PC-3 (cell line): Measurements from ENCODE around the gene LBX1. TPM values are rescaled to one million over a fixed set of nuclear protein-coding genes. Genes with fewer than 3 reads are reported as not detected.

Source experiments
- ATAC-seq: fragments of 200-7000 bp; cut with Tn5 transposase; 2 replicates; pipeline ENCODE4 v1.9.1; 2020; ENCODE audit warnings: mild to moderate bottlenecking, moderate library complexity
- BruUV-seq: library from RNA; stranded (reverse); fragments of 400-500 nt; replicated peaks from 2 replicates; lab custom pipeline; 2021; lab: Mats Ljungman, UMichigan
- CTCF ChIA-PET: fragments of 300-600 bp; sonication (Branson Sonifier 250); formaldehyde crosslinking; loops from one replicate; lab custom pipeline; 2022; ENCODE audit warnings: antibody characterized with exemption; lab: Charles Lee
- POLR2A ChIA-PET: fragments of 300-600 bp; sonication (Branson Sonifier 250); formaldehyde crosslinking; loops from one replicate; lab custom pipeline; 2022; ENCODE audit warnings: antibody characterized with exemption; ENCODE audit not compliant: unreplicated experiment; lab: Charles Lee
- DNase-seq: peaks from one replicate; pipeline ENCODE4 v3.0.0-alpha.2; 2015
- H2AFZ ChIP-seq: fragments of 300-600 bp; sonication (generic); 2 replicates; pipeline ENCODE4 v1.6.0; 2016; ENCODE audit warnings: antibody characterized with exemption, low read length
- H3F3A ChIP-seq: fragments of 300-600 bp; sonication (generic); one replicate; pipeline ENCODE4 v1.6.0; 2017; ENCODE audit warnings: antibody characterized with exemption, low read length, control low read depth, mild to moderate bottlenecking; ENCODE audit not compliant: unreplicated experiment
- H3K27ac ChIP-seq: fragments of 300-600 bp; sonication (generic); 2 replicates; pipeline ENCODE4 v1.5.1; 2016; ENCODE audit warnings: mild to moderate bottlenecking, low read length
- H3K27me3 ChIP-seq: fragments of 300-600 bp; sonication (generic); 2 replicates; pipeline ENCODE4 v1.6.1; 2016; ENCODE audit warnings: low read length, mixed read lengths
- H3K36me3 ChIP-seq: fragments of 300-600 bp; sonication (generic); 2 replicates; pipeline ENCODE4 v1.6.1; 2016; ENCODE audit warnings: low read depth, mixed run types, low read length, mixed read lengths
- H3K4me1 ChIP-seq: fragments of 300-600 bp; sonication (generic); 2 replicates; pipeline ENCODE4 v1.5.1; 2016; ENCODE audit warnings: low read length; ENCODE audit not compliant: insufficient read depth
- H3K4me2 ChIP-seq: fragments of 300-600 bp; sonication (generic); 2 replicates; pipeline ENCODE4 v1.6.0; 2016; ENCODE audit warnings: low read length
- H3K4me3 ChIP-seq: fragments of 300-600 bp; sonication (generic); 2 replicates; pipeline ENCODE4 v1.5.1; 2016; ENCODE audit warnings: mild to moderate bottlenecking, low read length, mixed read lengths
- H3K79me2 ChIP-seq: fragments of 300-600 bp; sonication (generic); 2 replicates; pipeline ENCODE4 v1.6.1; 2017; ENCODE audit warnings: low read length, mixed read lengths
- H3K9ac ChIP-seq: fragments of 300-600 bp; sonication (generic); 2 replicates; pipeline ENCODE4 v1.6.0; 2016; ENCODE audit warnings: mild to moderate bottlenecking, low read length
- H3K9me2 ChIP-seq: fragments of 300-600 bp; sonication (generic); replicated peaks from 2 replicates; pipeline ENCODE4 v1.6.1; 2016; ENCODE audit warnings: mixed run types, low read length, mixed read lengths
- H3K9me3 ChIP-seq: fragments of 300-600 bp; sonication (generic); 2 replicates; pipeline ENCODE4 v1.6.1; 2016; ENCODE audit warnings: low read length, mixed read lengths
- H4K20me1 ChIP-seq: fragments of 300-600 bp; sonication (generic); 2 replicates; pipeline ENCODE4 v1.6.1; 2016; ENCODE audit warnings: low read length, mixed read lengths
- EZH2 ChIP-seq: fragments of 300-600 bp; sonication (generic); IDR thresholded peaks from one replicate; pipeline ENCODE4 v1.6.1; 2017; ENCODE audit warnings: antibody characterized with exemption, mild to moderate bottlenecking, low read length; ENCODE audit not compliant: unreplicated experiment
- EZH2phosphoT487 ChIP-seq: fragments of 300-600 bp; sonication (generic); IDR thresholded peaks from 2 replicates; pipeline ENCODE4 v1.6.1; 2018; ENCODE audit warnings: mild to moderate bottlenecking, antibody characterized with exemption, low read length, borderline replicate concordance
- intact Hi-C: fragments of 100-400 bp; cut with micrococcal nuclease; formaldehyde crosslinking; loops from 2 replicates; pipeline ENCODE4 v1.9.0; 2023
- total RNA-seq: library from RNA; depleted of rRNA; stranded (reverse); fragments of >200 nt; gene quantifications from 2 replicates; pipeline ENCODE4 v1.2.3, GENCODE V29; 2014
- TF ChIP-seq, protein P1 (sequence below): fragments of 300-600 bp; sonication (generic); conservative IDR thresholded peaks from 2 replicates; pipeline ENCODE4 v1.5.1; 2017; ENCODE audit warnings: antibody characterized with exemption, low read depth, mild to moderate bottlenecking, low read length

The LBX1 gene
- total RNA-seq, 1 experiment from 2014 or later: not detected

DNA sequence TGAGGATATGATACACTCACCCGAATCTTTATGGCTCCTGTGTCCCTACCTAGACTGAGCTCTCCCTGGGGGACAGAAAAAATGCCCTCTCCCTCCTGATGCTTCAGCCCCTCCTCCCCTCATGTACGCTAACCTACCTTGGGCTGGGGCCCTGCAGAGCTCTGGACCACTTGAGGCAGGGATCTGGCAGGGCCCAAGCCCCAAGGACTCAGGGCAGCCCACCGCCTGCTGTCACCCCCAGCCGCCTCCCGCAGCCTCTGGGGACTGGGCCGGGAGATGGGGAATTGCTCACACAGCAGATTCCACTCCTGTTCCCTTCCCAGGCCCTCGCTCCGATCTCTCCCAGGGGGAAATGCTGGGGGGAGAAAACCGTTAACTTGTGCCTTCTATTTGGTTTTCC is 32.9 kb upstream of the LBX1 start:
- H4K20me1 ChIP-seq: no peaks in the 10 kb centered on the region
- TF ChIP-seq, protein P1, sequence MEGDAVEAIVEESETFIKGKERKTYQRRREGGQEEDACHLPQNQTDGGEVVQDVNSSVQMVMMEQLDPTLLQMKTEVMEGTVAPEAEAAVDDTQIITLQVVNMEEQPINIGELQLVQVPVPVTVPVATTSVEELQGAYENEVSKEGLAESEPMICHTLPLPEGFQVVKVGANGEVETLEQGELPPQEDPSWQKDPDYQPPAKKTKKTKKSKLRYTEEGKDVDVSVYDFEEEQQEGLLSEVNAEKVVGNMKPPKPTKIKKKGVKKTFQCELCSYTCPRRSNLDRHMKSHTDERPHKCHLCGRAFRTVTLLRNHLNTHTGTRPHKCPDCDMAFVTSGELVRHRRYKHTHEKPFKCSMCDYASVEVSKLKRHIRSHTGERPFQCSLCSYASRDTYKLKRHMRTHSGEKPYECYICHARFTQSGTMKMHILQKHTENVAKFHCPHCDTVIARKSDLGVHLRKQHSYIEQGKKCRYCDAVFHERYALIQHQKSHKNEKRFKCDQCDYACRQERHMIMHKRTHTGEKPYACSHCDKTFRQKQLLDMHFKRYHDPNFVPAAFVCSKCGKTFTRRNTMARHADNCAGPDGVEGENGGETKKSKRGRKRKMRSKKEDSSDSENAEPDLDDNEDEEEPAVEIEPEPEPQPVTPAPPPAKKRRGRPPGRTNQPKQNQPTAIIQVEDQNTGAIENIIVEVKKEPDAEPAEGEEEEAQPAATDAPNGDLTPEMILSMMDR: no peak
- TF ChIP-seq EZH2phosphoT487: no peak
- no peak for TF ChIP-seq EZH2
- no peaks in the 10 kb centered on the region for H3F3A ChIP-seq
- ChIA-PET CTCF (no interaction called here), POLR2A (no interaction called here)
- intact Hi-C loops: no loop called here
- H3K27me3 ChIP-seq: no peaks in the 10 kb centered on the region
- H3K9me3 ChIP-seq: no peaks in the 10 kb centered on the region
- no peaks in the 10 kb centered on the region for H3K79me2 ChIP-seq
- no peak overlapping the region for H3K9ac ChIP-seq
- no peak overlapping the region for H3K27ac ChIP-seq
- H3K9me2 ChIP-seq: no peaks in the 10 kb centered on the region
- no peaks in the 10 kb centered on the region for H3K36me3 ChIP-seq
- H3K4me1 ChIP-seq: no peaks in the 10 kb centered on the region
- H3K4me2 ChIP-seq: no peak overlapping the region
- DNase-seq (no peak), ATAC-seq (no peak)
- BruUV-seq: no TSS peak
- no peak overlapping the region for H3K4me3 ChIP-seq
- H2AFZ ChIP-seq: no peak overlapping the region

DNA sequence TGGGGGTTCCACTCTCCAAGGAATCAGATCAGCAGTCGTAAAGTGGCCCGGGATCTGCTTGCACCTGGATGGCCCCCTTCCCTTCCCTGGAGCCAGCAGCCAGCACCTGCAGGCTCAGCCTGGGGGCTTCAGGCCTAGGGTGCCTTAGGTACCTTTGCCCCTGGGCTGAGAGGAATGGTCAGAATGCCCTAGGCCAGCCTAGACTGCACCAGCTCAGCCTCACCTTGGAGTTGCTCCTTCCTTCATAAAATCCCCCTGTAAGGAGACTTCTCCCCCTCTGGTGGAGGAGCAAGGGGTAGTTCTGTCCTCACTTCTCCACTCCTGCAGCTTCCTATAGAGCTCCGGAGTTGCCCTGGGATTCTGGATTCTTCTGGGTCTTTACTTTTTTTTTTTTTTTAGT is 32.4 kb upstream of the LBX1 start:
- Histone ChIP-seq H3K9ac (no peak overlapping the region), H3K36me3 (no peaks in the 10 kb centered on the region), H3K9me3 (no peaks in the 10 kb centered on the region), H3K4me1 (no peaks in the 10 kb centered on the region), H3K9me2 (no peaks in the 10 kb centered on the region), H4K20me1 (no peaks in the 10 kb centered on the region), H3K4me2 (no peak overlapping the region), H2AFZ (no peak overlapping the region), H3F3A (no peaks in the 10 kb centered on the region), H3K27ac (no peak overlapping the region), H3K27me3 (no peaks in the 10 kb centered on the region), H3K79me2 (no peaks in the 10 kb centered on the region), H3K4me3 (no peak overlapping the region)
- CTCF ChIA-PET: no interaction called here
- POLR2A ChIA-PET: no interaction called here
- BruUV-seq: no TSS peak
- TF ChIP-seq EZH2: no peak
- TF ChIP-seq, protein P1: no peak
- no peak for TF ChIP-seq EZH2phosphoT487
- no peak for ATAC-seq
- intact Hi-C loops: no loop called here
- DNase-seq: no peak

DNA sequence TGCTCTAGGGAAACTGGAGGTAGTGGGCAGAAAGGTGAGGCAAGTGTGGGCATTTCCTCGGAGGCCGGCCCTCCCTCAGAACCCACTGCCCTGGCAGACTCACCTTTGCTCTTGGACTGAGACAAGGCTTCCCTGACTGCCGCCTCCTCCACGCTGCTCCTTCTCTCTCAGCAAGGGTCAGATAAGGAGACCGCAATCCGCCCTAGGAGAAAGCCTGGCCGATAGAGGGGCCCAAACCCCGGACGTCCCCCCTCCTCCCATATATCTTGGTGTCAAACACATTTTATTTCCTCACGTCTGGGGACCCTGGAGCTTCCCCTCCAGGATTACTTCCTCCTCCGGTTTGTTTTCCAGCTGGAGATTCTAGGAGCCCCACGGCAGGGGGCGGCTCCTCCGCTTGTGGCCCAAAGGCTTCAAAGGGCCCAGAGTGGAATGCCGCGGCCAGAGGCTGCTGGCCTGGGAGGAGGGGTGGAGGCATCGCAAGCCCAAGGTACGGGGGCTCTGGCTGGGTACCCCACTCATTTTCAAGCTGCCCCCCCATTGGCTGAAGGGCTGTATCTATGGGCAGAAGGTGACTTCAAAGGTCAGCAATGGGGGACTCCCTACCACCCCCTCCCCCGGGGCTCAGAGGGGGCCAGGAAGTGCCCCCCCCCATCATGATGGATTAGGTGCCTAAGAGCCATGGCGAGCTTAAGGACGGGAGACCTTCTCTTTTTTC is 31.7 kb upstream of the LBX1 start:
- Histone ChIP-seq H2AFZ (no peak overlapping the region), H3K9me2 (no peaks in the 10 kb centered on the region), H3K9ac (no peak overlapping the region), H3K36me3 (no peaks in the 10 kb centered on the region), H4K20me1 (no peaks in the 10 kb centered on the region), H3K4me1 (no peaks in the 10 kb centered on the region), H3K9me3 (no peaks in the 10 kb centered on the region), H3K27me3 (no peaks in the 10 kb centered on the region), H3K27ac (no peak overlapping the region), H3K4me2 (no peak overlapping the region), H3K79me2 (no peaks in the 10 kb centered on the region), H3K4me3 (no peak overlapping the region), H3F3A (no peaks in the 10 kb centered on the region)
- intact Hi-C loops: no loop called here
- DNase-seq: no peak
- CTCF ChIA-PET: no interaction called here
- TF ChIP-seq EZH2phosphoT487: no peak
- TF ChIP-seq EZH2: no peak
- TF ChIP-seq, protein P1: no peak
- POLR2A ChIA-PET: no interaction called here
- no TSS peak for BruUV-seq
- no peak for ATAC-seq
